PFSK-1 (cell line): ENCODE results near the gene ACOX2.

Experiments used
- FOXP2 ChIP-seq: optimal IDR thresholded peaks from 2 replicates; pipeline ENCODE3; 2011; ENCODE audit warnings: borderline replicate concordance, control low read depth, inconsistent platforms; ENCODE audit not compliant: insufficient read depth; ENCODE audit errors: extremely low read length, extremely low read depth
- POLR2AphosphoS5 ChIP-seq: IDR thresholded peaks from 2 replicates; pipeline ENCODE4 v1.6.1; 2012; ENCODE audit warnings: low read depth, mild to moderate bottlenecking, control low read depth, low read length, moderate library complexity
- REST ChIP-seq, 2 experiments: IDR thresholded peaks; 2 replicates each; pipeline versions ENCODE4 v1.6.1 to v1.8.0; 2011 to 2012; ENCODE audit warnings: low read depth in 2 of 2, low read length in 2 of 2, control low read depth in 1 of 2, inconsistent platforms in 1 of 2, mild to moderate bottlenecking in 1 of 2, moderate library complexity in 1 of 2; ENCODE audit not compliant: insufficient read depth in 1 of 2
- SIN3A ChIP-seq: IDR thresholded peaks from 2 replicates; pipeline ENCODE4 v1.6.1; 2012; ENCODE audit warnings: mild to moderate bottlenecking, low read length, moderate library complexity, borderline replicate concordance; ENCODE audit not compliant: insufficient read depth
- TAF1 ChIP-seq: IDR thresholded peaks from 2 replicates; pipeline ENCODE4 v1.6.1; 2012; ENCODE audit warnings: low read length, control low read depth, borderline replicate concordance; ENCODE audit not compliant: insufficient read depth

ACOX2 gene

GRCh38 chr3:58463181-58463941 lies 73.6 kb downstream of the ACOX2 start:
- 0 out of 2 replicates have a peak, but pooled peaks have one; percentile 41 for TF ChIP-seq SIN3A
- no peak for TF ChIP-seq FOXP2

- TF ChIP-seq REST (IDR thresholded peaks at IDR 0.05; ENCODE audit: insufficient read depth in 1 of 2, low read depth in 2 of 2, low read length in 2 of 2) (no peak), TAF1 (no peak), POLR2AphosphoS5 (no peak), FOXP2 (no peak), SIN3A (no peak)
Observed at GRCh38 chr3:58462829-58463180, 74.2 kb downstream of the ACOX2 start.

GRCh38 chr3:58459160-58459559 lies 77.8 kb downstream of the ACOX2 start:
- no peak for TF ChIP-seq POLR2AphosphoS5
- no peak for TF ChIP-seq FOXP2
- no peak for TF ChIP-seq REST (IDR thresholded peaks at IDR 0.05; ENCODE audit: insufficient read depth in 1 of 2, low read depth in 2 of 2, low read length in 2 of 2)
- TF ChIP-seq SIN3A: no peak
- no peak for TF ChIP-seq TAF1
